IMR-90 (cell line): ENCODE measurements around the gene ANKH. TPM values are rescaled to one million over a fixed set of nuclear protein-coding genes. Genes with fewer than 3 reads are reported as not detected.

Source experiments
- ATAC-seq: fragments of 200-7000 bp; cut with Tn5 transposase; 2 replicates; pipeline ENCODE4 v1.9.1; 2020; ENCODE audit warnings: low read depth, mild to moderate bottlenecking, moderate library complexity
- BruUV-seq: library from RNA; stranded (reverse); fragments of 400-500 nt; replicated peaks from 2 replicates; lab custom pipeline; 2021; lab: Mats Ljungman, UMichigan
- CTCF ChIA-PET: fragments of 300-600 bp; formaldehyde crosslinking; extraction: SDS; loops from one replicate; lab custom pipeline; 2021; ENCODE audit warnings: antibody characterized with exemption; lab: Yijun Ruan, JAX
- POLR2A ChIA-PET: fragments of 300-600 bp; sonication (Branson Sonifier 250); formaldehyde crosslinking; loops from one replicate; lab custom pipeline; 2022; ENCODE audit warnings: antibody characterized with exemption; ENCODE audit not compliant: unreplicated experiment; lab: Charles Lee
- DNase-seq: peaks from one replicate; pipeline ENCODE4 v3.0.0; 2013
- H2AFZ ChIP-seq: replicated peaks from 2 replicates; pipeline ENCODE3; 2013; ENCODE audit warnings: low read length, mild to moderate bottlenecking; ENCODE audit not compliant: poor library complexity
- H2AK5ac ChIP-seq: 2 replicates; pipeline ENCODE4 v1.6.1; 2013; ENCODE audit warnings: low read depth, low read length, inconsistent platforms
- H2AK9ac ChIP-seq: replicated peaks from 2 replicates; pipeline ENCODE3; 2013; ENCODE audit warnings: mild to moderate bottlenecking, low read depth, low read length, moderate library complexity; ENCODE audit not compliant: poor library complexity
- H2BK120ac ChIP-seq: 2 replicates; pipeline ENCODE4 v1.6.1; 2013; ENCODE audit warnings: low read depth, low read length, inconsistent platforms
- H2BK15ac ChIP-seq: 3 replicates; pipeline ENCODE4 v1.6.1; 2013; ENCODE audit warnings: low read depth, low read length, inconsistent platforms
- H2BK20ac ChIP-seq: 2 replicates; pipeline ENCODE4 v1.6.1; 2013; ENCODE audit warnings: low read depth, mild to moderate bottlenecking, inconsistent platforms, low read length, moderate library complexity
- H2BK5ac ChIP-seq: 2 replicates; pipeline ENCODE4 v1.6.1; 2013; ENCODE audit warnings: mild to moderate bottlenecking, low read depth, low read length, inconsistent platforms; ENCODE audit not compliant: poor library complexity, severe bottlenecking
- H3K14ac ChIP-seq: replicated peaks from 2 replicates; pipeline ENCODE4 v1.6.1; 2013; ENCODE audit warnings: low read depth, low read length, inconsistent platforms
- H3K18ac ChIP-seq: 2 replicates; pipeline ENCODE4 v1.6.1; 2013; ENCODE audit warnings: low read depth, low read length, control low read depth
- H3K23ac ChIP-seq: 2 replicates; pipeline ENCODE4 v1.6.1; 2013; ENCODE audit warnings: low read depth, low read length, inconsistent platforms
- H3K27ac ChIP-seq: 2 replicates; pipeline ENCODE4 v1.5.1; 2013; ENCODE audit warnings: mild to moderate bottlenecking, control low read depth, low read length; ENCODE audit not compliant: insufficient read depth
- H3K27me3 ChIP-seq: 2 replicates; pipeline ENCODE4 v1.6.1; 2013; ENCODE audit warnings: low read length; ENCODE audit not compliant: control insufficient read depth, insufficient read depth
- H3K36me3 ChIP-seq: 2 replicates; pipeline ENCODE4 v1.6.1; 2013; ENCODE audit warnings: low read length, mixed read lengths; ENCODE audit not compliant: control insufficient read depth, insufficient read depth
- H3K4ac ChIP-seq: 2 replicates; pipeline ENCODE4 v1.6.1; 2013; ENCODE audit warnings: low read depth, low read length, inconsistent platforms
- H3K4me1 ChIP-seq: 2 replicates; pipeline ENCODE4 v1.6.1; 2013; ENCODE audit warnings: low read length, mixed read lengths; ENCODE audit not compliant: control insufficient read depth, insufficient read depth
- H3K4me2 ChIP-seq: 2 replicates; pipeline ENCODE4 v1.6.1; 2013; ENCODE audit warnings: low read depth, mild to moderate bottlenecking, control low read depth, low read length, moderate library complexity
- H3K4me3 ChIP-seq: 2 replicates; pipeline ENCODE4 v1.5.1; 2013; ENCODE audit warnings: low read depth, mild to moderate bottlenecking, control low read depth, low read length, moderate library complexity; ENCODE audit not compliant: insufficient read depth
- H3K56ac ChIP-seq: 2 replicates; pipeline ENCODE4 v1.6.1; 2013; ENCODE audit warnings: low read length, inconsistent platforms; ENCODE audit not compliant: insufficient read depth; ENCODE audit errors: extremely low read depth
- H3K79me1 ChIP-seq, 2 experiments: 2 replicates each; pipeline ENCODE4 v1.6.1; 2013; ENCODE audit warnings: low read length in 2 of 2, inconsistent platforms in 1 of 2, low read depth in 1 of 2
- H3K9ac ChIP-seq: 2 replicates; pipeline ENCODE4 v1.6.1; 2013; ENCODE audit warnings: low read depth, low read length, control low read depth
- H3K9me1 ChIP-seq: 2 replicates; pipeline ENCODE4 v1.6.1; 2013; ENCODE audit warnings: low read length, inconsistent platforms; ENCODE audit not compliant: insufficient read depth
- H3K9me3 ChIP-seq: 2 replicates; pipeline ENCODE4 v1.6.1; 2013; ENCODE audit warnings: low read length; ENCODE audit not compliant: control insufficient read depth, insufficient read depth
- H4K20me1 ChIP-seq: 2 replicates; pipeline ENCODE4 v1.6.1; 2013; ENCODE audit warnings: low read length, inconsistent platforms; ENCODE audit not compliant: insufficient read depth
- H4K5ac ChIP-seq: 2 replicates; pipeline ENCODE4 v1.6.1; 2013; ENCODE audit warnings: mild to moderate bottlenecking, low read depth, low read length, control low read depth
- H4K8ac ChIP-seq, 2 experiments: 2 replicates each; pipeline ENCODE4 v1.6.1; 2013; ENCODE audit warnings: low read depth in 2 of 2, low read length in 2 of 2, control low read depth in 1 of 2, inconsistent platforms in 1 of 2
- H4K91ac ChIP-seq: 2 replicates; pipeline ENCODE4 v1.6.1; 2013; ENCODE audit warnings: low read depth, low read length, inconsistent platforms; ENCODE audit not compliant: insufficient read depth
- BHLHE40 ChIP-seq: fragments of 150-350 bp; IDR thresholded peaks from 2 replicates; pipeline ENCODE4 v1.6.1; 2016; ENCODE audit warnings: mild to moderate bottlenecking, low read depth, low read length
- CHD1 ChIP-seq: IDR thresholded peaks from 2 replicates; pipeline ENCODE4 v1.6.1; 2012; ENCODE audit warnings: low read depth, low read length, improper control_type of control experiment
- CTCF ChIP-seq: conservative IDR thresholded peaks from 2 replicates; pipeline ENCODE4 v1.5.1; 2012; ENCODE audit warnings: mild to moderate bottlenecking, low read depth, low read length, improper control_type of control experiment
- ELK1 ChIP-seq: fragments of 150-350 bp; IDR thresholded peaks from 2 replicates; pipeline ENCODE4 v1.6.1; 2016; ENCODE audit warnings: low read depth, mild to moderate bottlenecking, low read length, moderate library complexity, borderline replicate concordance
- RCOR1 ChIP-seq: IDR thresholded peaks from 2 replicates; pipeline ENCODE4 v1.6.1; 2012; ENCODE audit warnings: mild to moderate bottlenecking, low read length, improper control_type of control experiment; ENCODE audit not compliant: insufficient replicate concordance
- WGBS, 2 experiments: methylation state at CpG; one replicate each; pipeline versions ENCODE4 v1.1.5 to v1.1.7; 2013; ENCODE audit warnings: missing lambda C conversion rate in 2 of 2; ENCODE audit not compliant: insufficient read length in 1 of 2; ENCODE audit errors: extremely low coverage in 2 of 2; 5-methylcytosine and 5-hydroxymethylcytosine counted together
- dilution Hi-C: fragments of 300-500 bp; cut with HindIII; formaldehyde crosslinking; loops from one replicate; pipeline ENCODE4 v1.14.3; 2018; ENCODE audit warnings: low sequenced_read_pairs; ENCODE audit not compliant: unreplicated experiment
- in situ Hi-C: fragments of 300-500 bp; cut with MboI; formaldehyde crosslinking; loops from 3 replicates; pipeline ENCODE4 v1.14.3; 2019; ENCODE audit warnings: low sequenced_read_pairs, inconsistent platforms, mixed read lengths
- intact Hi-C: fragments of 100-400 bp; cut with micrococcal nuclease; formaldehyde crosslinking; loops from 2 replicates; pipeline ENCODE4 v1.10.0; 2022
- polyA plus RNA-seq, 3 experiments: library from polyadenylated mRNA; depleted of rRNA; stranded (reverse); fragments of >200 nt; gene quantifications; 2 replicates each; pipeline ENCODE4 v1.2.3, GENCODE V29; 2012; ENCODE audit warnings: low replicate concordance in 1 of 3
- total RNA-seq: library from RNA; depleted of rRNA; stranded (reverse); fragments of >200 nt; gene quantifications from 2 replicates; pipeline ENCODE4 v1.2.3, GENCODE V29; 2012

The ANKH gene
- total and polyA plus RNA-seq, 2 of the 4 experiments (the other 2 are of a cell fraction): 5.2 to 17.2 TPM

- BruUV-seq: no TSS peak
- Histone ChIP-seq H2AK5ac (no peak overlapping the region), H3K18ac (no peak overlapping the region), H3K4ac (no peak overlapping the region), H3K9me3 (no peaks in the 10 kb centered on the region), H3K79me1 (peaks cover 0 to 3% of the 10 kb centered on the region in 2 experiments; a peak in 1 of 4 replicates), H3K36me3 (0 out of 2 replicates have a peak, but pooled peaks cover 2% of the 10 kb centered on the region), H3K56ac (no peak overlapping the region), H3K23ac (no peak overlapping the region), H4K91ac (no peak overlapping the region), H3K4me2 (no peak overlapping the region), H4K8ac (no peak overlapping the region), H3K9ac (no peak overlapping the region), H2BK5ac (no peak overlapping the region), H3K14ac (no peak overlapping the region), H2AK9ac (no peak overlapping the region), H2BK120ac (no peak overlapping the region), H3K9me1 (peaks cover 2% of the 10 kb centered on the region; the same call in 1 of the 2 replicates), H4K5ac (no peak overlapping the region), H3K27me3 (no peaks in the 10 kb centered on the region), H2AFZ (no peak overlapping the region), H3K4me1 (no peaks in the 10 kb centered on the region), H4K20me1 (no peaks in the 10 kb centered on the region), H2BK20ac (no peak overlapping the region), H3K27ac (no peak overlapping the region), H2BK15ac (no peak overlapping the region), H3K4me3 (no peak overlapping the region)
- POLR2A ChIA-PET: no interaction called here
- 100% methylated on average over 1 of the region's 3 CpGs; no CpG with 5 or more reads in 1 of the 2 experiments for WGBS, 2 experiments
- dilution Hi-C loops: no loop called here
- DNase-seq (no peak), ATAC-seq (no peak)
- TF ChIP-seq CTCF (no peak), RCOR1 (no peak), BHLHE40 (no peak), CHD1 (no peak), ELK1 (no peak)
- in situ Hi-C loops: no loop called here
- CTCF ChIA-PET: interaction anchor here (0.6 to 0.9 kb wide), 2 partner anchors 17 to 232 kb away, joined by 3 to 4 read pairs; no protein-coding TSS in a partner anchor
- intact Hi-C loops: no loop called here
Measured at GRCh38 chr5:14771972-14772371, 99.6 kb downstream of the ANKH start.
